Esophagus muscularis mucosa (tissue), 4 donors: ENCODE data around the gene PHYKPL. TPM values are rescaled to one million over a fixed set of nuclear protein-coding genes. Genes with fewer than 3 reads are reported as not detected.

Experiments
- DNase-seq: peaks from one replicate; pipeline ENCODE4 v3.0.0-alpha.2; 2017; ENCODE audit errors: extremely low spot score
- H3K27ac ChIP-seq, 4 donors: fragments of 200-600 bp; sonication (generic); replicated peaks in 1 of 4; 1 replicate in 3 of 4; 2 replicates in 1 of 4; pipeline ENCODE4 v1.5.1; 2016 to 2019; ENCODE audit warnings: mild to moderate bottlenecking in 1 of 4
- H3K27me3 ChIP-seq, 4 donors: fragments of 200-600 bp; sonication (generic); one replicate each; pipeline versions ENCODE4 v1.5.1 to v1.6.0; 2016 to 2019
- H3K36me3 ChIP-seq, 4 donors: fragments of 200-600 bp; sonication (generic); one replicate each; pipeline ENCODE4 v1.5.1; 2016 to 2019
- H3K4me1 ChIP-seq, 4 donors: fragments of 200-600 bp; sonication (generic); one replicate each; pipeline ENCODE4 v1.5.1; 2016 to 2019
- H3K4me3 ChIP-seq, 4 donors: fragments of 200-600 bp; sonication (generic); 1 replicate in 2 of 4; 2 replicates in 2 of 4; pipeline ENCODE4 v1.5.1; 2016 to 2019; ENCODE audit warnings: mild to moderate bottlenecking in 4 of 4, moderate library complexity in 1 of 4
- H3K9me3 ChIP-seq, 4 donors: fragments of 200-600 bp; sonication (generic); 1 replicate in 3 of 4; 2 replicates in 1 of 4; pipeline ENCODE4 v1.5.1; 2016 to 2019
- CTCF ChIP-seq, 3 experiments: fragments of 200-600 bp in 2 of 3; fragments of 450-650 bp in 1 of 3; sonication (generic) in 2 of 3; IDR thresholded peaks; one replicate each; pipeline ENCODE4 v1.5.1; 2017 to 2019; ENCODE audit warnings: antibody characterized with exemption in 3 of 3, mild to moderate bottlenecking in 2 of 3, moderate library complexity in 1 of 3
- EP300 ChIP-seq: sonication (generic); formaldehyde crosslinking; IDR thresholded peaks from one replicate; pipeline ENCODE4 v1.6.1; 2017; ENCODE audit warnings: antibody characterized with exemption
- POLR2A ChIP-seq: fragments of 450-650 bp; IDR thresholded peaks from one replicate; pipeline ENCODE4 v1.6.1; 2017; ENCODE audit warnings: antibody characterized with exemption, moderate library complexity, mild to moderate bottlenecking, low read depth
- POLR2AphosphoS5 ChIP-seq, 2 donors: sonication (generic); formaldehyde crosslinking; IDR thresholded peaks; one replicate each; pipeline ENCODE4 v1.6.1; 2017; ENCODE audit warnings: antibody characterized with exemption in 2 of 2
- WGBS: methylation state at CpG from one replicate; pipeline ENCODE4 v1.1.5; 2018; 5-methylcytosine and 5-hydroxymethylcytosine counted together
- intact Hi-C: fragments of 100-400 bp; cut with DNase I; formaldehyde crosslinking; loops from one replicate; pipeline ENCODE4 v1.15.1; 2023
- total RNA-seq, 4 donors: library from RNA; depleted of rRNA; stranded (reverse); fragments of >200 nt; gene quantifications; one replicate each; pipeline versions ENCODE4 v1.1.0 to v1.2.1, GENCODE V29; 2016

Gene PHYKPL
- total RNA-seq, 4 donors from 2014 or later = 27.4 to 45.1 (median 37.5) TPM

GRCh38 chr5:178227138-178227659 is 5.4 kb downstream of the PHYKPL start:
- Histone ChIP-seq H3K36me3 (peaks cover 20 to 87% (median 67%) of the 10 kb centered on the region in 4 donors), H3K9me3 (no peaks in the 10 kb centered on the region), H3K4me1 (peaks cover 20 to 33% (median 26%) of the 10 kb centered on the region in 4 donors), H3K4me3 (no peak overlapping the region), H3K27me3 (no peaks in the 10 kb centered on the region), H3K27ac (no peak overlapping the region)
- TF ChIP-seq CTCF (IDR thresholded peaks at IDR 0.05) = no peak
- TF ChIP-seq POLR2AphosphoS5 (IDR thresholded peaks at IDR 0.05) = no peak
- no peak for TF ChIP-seq EP300
- TF ChIP-seq POLR2A = no peak
- no peak for DNase-seq
- WGBS = 76% methylated on average over 4 of the region's 4 CpGs
- intact Hi-C loops = no loop called here

- peaks cover 20 to 96% (median 73%) of the 10 kb centered on the region in 4 donors for H3K36me3 ChIP-seq
- H3K9me3 ChIP-seq = no peaks in the 10 kb centered on the region
Measured at GRCh38 chr5:178225174-178225573, 7.4 kb downstream of the PHYKPL start.

GRCh38 chr5:178224403-178224802 is 8.2 kb downstream of the PHYKPL start:
- H3K9me3 ChIP-seq = no peaks in the 10 kb centered on the region
- intact Hi-C loops = no loop called here
- H3K27me3 ChIP-seq = no peaks in the 10 kb centered on the region
- TF ChIP-seq POLR2A (no peak), CTCF (IDR thresholded peaks at IDR 0.05) (no peak), POLR2AphosphoS5 (IDR thresholded peaks at IDR 0.05) (no peak), EP300 (no peak)
- no peak for DNase-seq
- peaks cover 0 to 7% (median 2%) of the 10 kb centered on the region in 4 donors for H3K4me1 ChIP-seq
- no peak overlapping the region for H3K4me3 ChIP-seq
- no peak overlapping the region for H3K27ac ChIP-seq
- peaks cover 16 to 96% (median 73%) of the 10 kb centered on the region in 4 donors for H3K36me3 ChIP-seq
- WGBS = 92% methylated on average over 14 of the region's 17 CpGs

More at GRCh38 chr5:178225174-178225573, 7.4 kb downstream of the PHYKPL start:
- no peak for TF ChIP-seq EP300
- TF ChIP-seq POLR2AphosphoS5 (IDR thresholded peaks at IDR 0.05) = no peak
- TF ChIP-seq CTCF (IDR thresholded peaks at IDR 0.05) = no peak
- no peak for TF ChIP-seq POLR2A
- peaks cover 4 to 15% (median 8%) of the 10 kb centered on the region in 4 donors for H3K4me1 ChIP-seq
- H3K27ac ChIP-seq = no peak overlapping the region
- no peak for DNase-seq
- 75% methylated on average over 5 of the region's 6 CpGs for WGBS
- H3K27me3 ChIP-seq = no peaks in the 10 kb centered on the region
- no peak overlapping the region for H3K4me3 ChIP-seq
- intact Hi-C loops = no loop called here

DNA sequence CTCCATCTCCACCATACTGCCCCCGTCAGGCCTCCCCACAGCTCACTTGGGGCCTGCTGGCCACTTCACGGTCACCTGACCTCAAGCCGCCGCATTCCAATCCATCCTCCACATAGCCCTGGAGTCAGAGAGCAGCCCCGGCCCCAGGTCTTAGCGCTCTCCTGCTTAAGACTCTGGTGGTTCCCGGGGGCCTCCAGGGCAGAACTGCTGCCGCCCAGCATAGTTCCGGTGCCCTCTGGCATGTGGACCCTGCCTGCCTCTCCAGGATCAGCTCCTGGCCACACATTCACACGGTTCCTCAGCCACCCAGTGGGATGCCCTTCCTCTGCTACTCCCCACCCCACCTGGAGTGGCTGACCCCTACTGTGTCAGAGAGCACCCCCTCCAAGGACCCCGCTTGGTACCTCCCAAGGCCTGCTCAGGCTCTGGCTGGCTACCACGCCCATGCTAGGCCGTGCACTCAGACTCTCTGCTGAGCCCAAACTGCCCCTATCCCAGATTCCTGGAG is 8.7 kb downstream of the PHYKPL start:
- Histone ChIP-seq H3K4me1 (peaks cover 0 to 5% (median 2%) of the 10 kb centered on the region in 4 donors), H3K36me3 (peaks cover 11 to 95% (median 69%) of the 10 kb centered on the region in 4 donors), H3K27me3 (no peaks in the 10 kb centered on the region), H3K4me3 (no peak overlapping the region), H3K9me3 (no peaks in the 10 kb centered on the region), H3K27ac (no peak overlapping the region)
- TF ChIP-seq CTCF (IDR thresholded peaks at IDR 0.05) (no peak), EP300 (no peak)
- WGBS = 64% methylated on average over 9 of the region's 13 CpGs
- intact Hi-C loops = no loop called here
- no peak for DNase-seq
